ENCODE data around the gene MAP3K15.

The MAP3K15 gene, protein sequence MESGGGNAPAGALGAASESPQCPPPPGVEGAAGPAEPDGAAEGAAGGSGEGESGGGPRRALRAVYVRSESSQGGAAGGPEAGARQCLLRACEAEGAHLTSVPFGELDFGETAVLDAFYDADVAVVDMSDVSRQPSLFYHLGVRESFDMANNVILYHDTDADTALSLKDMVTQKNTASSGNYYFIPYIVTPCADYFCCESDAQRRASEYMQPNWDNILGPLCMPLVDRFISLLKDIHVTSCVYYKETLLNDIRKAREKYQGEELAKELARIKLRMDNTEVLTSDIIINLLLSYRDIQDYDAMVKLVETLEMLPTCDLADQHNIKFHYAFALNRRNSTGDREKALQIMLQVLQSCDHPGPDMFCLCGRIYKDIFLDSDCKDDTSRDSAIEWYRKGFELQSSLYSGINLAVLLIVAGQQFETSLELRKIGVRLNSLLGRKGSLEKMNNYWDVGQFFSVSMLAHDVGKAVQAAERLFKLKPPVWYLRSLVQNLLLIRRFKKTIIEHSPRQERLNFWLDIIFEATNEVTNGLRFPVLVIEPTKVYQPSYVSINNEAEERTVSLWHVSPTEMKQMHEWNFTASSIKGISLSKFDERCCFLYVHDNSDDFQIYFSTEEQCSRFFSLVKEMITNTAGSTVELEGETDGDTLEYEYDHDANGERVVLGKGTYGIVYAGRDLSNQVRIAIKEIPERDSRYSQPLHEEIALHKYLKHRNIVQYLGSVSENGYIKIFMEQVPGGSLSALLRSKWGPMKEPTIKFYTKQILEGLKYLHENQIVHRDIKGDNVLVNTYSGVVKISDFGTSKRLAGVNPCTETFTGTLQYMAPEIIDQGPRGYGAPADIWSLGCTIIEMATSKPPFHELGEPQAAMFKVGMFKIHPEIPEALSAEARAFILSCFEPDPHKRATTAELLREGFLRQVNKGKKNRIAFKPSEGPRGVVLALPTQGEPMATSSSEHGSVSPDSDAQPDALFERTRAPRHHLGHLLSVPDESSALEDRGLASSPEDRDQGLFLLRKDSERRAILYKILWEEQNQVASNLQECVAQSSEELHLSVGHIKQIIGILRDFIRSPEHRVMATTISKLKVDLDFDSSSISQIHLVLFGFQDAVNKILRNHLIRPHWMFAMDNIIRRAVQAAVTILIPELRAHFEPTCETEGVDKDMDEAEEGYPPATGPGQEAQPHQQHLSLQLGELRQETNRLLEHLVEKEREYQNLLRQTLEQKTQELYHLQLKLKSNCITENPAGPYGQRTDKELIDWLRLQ (N-terminal part only)

DNA sequence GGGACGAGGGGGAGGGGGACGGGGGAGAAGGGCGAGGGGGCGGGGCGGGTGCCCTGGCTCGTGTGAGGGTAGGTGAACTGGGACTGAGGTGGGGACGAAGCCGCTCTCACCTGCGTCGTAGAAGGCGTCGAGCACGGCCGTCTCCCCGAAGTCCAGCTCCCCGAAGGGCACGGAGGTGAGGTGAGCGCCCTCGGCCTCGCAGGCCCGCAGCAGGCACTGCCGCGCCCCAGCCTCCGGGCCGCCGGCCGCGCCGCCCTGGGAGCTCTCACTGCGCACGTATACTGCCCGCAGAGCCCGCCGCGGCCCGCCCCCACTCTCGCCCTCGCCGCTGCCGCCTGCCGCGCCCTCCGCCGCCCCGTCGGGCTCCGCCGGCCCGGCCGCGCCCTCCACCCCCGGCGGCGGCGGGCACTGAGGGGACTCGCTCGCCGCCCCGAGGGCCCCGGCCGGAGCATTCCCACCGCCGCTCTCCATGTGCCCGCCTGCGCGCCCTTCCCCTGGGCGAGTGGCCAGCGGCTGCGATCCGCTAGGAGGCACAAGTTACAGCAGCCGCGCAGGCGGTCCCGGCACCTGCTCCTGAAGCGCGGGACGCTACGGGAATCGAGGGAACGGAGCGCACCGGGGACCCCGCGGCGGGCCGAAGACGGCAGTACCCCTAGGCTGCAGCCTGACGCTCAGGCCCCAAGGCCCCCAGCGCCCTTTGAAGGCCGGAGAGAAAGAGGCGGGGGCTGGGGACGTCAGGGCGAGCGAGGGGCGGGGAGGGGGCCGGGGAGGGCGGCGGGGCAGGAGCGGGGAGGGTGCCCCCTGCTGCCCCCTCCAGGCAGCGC lies at the start of gene MAP3K15:
MAP3K15 (minus strand) TSS at position 718 of the 824 bp plus-strand sequence; CDS start at position 471, 247 bp downstream.
- no peak for DNase-seq (ENCODE audit: low spot score)

DNA sequence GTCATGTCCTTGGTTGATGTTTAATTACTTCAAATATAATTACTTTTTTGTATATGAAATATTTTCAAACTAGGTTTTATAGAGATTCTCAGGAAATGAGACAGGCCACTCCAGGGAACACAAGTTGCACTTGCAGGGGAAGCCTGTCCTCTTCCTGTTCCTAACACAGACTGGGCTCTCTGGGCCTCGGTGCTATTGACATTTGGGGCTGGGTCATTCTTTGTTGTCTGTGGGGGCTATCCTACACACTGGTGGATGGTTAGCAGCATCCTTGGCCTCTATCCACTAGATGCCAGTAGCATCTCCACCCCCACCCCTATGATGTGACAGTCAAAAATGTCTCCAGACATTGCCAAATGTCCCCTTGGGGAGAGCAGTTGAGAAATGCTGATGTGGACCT lies 49.3 kb upstream of the MAP3K15 start:
- DNase-seq (ENCODE audit: low spot score) = no peak

DNA sequence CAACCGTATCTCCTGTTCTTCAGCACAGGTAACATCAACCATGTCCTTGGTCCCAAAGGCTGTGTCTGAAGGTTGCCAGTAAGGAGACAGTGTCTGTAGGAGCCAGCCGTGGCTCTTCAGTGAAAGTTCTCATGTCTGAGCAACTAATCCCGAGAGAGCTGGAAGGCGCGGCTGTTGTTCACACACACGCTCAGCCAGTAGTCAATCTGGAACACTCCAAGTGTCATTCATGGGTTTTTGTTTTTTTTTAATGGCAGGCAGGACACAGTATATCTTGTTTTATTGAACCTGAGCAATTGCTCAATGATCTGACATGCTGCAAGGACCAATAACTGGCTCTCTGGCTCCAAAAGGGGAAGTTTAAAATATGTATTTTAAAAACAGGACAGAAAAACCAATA lies 48.4 kb upstream of the MAP3K15 start:
- DNase-seq (ENCODE audit: low spot score) = no peak

DNA sequence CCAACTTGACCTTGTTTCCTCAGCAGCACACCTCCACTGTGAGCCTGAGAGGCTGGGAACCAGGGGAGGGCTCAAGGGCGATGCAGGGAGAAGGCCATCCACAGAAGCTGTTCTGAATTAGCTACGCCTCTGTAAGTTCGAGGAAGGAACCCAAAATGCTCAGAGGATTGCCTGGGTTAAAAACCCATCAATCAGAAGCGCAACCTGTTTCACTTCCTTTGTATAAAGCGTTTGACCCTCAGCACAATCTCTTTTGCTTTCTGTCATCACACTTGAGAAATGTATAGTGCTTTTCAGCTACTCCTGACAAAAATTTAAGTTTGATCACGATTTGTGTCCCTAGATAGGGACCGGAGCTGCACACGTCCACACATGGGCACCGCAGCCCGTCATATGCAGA lies 48.0 kb upstream of the MAP3K15 start:
- DNase-seq (ENCODE audit: low spot score) = no peak

DNA sequence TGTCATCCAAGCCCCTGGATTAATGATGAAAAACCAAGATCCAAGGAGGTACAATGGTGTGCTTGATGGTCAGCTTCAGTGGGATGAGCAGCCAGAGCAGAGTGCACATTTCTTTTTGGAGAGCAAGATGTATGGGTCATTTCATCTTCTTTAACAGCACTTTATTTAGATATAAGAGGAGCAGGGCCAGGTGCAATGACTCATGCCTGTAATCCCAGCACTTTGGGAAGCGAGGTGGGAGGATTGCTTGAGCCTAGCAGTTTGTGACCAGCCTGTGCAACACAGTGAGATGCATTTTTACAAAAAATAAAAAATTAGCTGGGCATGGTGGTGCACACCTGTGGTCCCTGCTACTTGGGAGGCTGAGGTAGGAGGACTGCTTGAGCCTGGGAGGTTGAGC lies 45.3 kb upstream of the MAP3K15 start:
- DNase-seq (ENCODE audit: low spot score) = no peak

DNA sequence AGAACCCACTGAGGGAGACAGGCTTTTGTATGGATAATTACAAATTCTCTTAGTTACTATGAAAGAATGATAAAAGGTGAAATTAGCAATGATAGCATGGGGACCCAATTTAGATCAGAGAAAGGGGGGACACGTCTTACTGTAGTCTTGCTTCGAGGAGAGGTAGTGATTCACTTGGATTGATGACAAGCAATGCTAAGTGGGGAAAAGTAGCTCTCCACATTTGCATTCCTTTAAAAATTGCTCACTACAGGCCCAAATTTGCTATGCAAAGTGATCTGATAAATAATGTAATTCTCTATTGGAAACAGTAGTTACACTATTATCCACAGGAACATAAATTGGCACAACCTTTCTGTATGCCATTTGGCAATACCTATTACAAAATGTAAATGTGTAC lies 42.5 kb upstream of the MAP3K15 start:
- DNase-seq (ENCODE audit: low spot score) = no peak

DNA sequence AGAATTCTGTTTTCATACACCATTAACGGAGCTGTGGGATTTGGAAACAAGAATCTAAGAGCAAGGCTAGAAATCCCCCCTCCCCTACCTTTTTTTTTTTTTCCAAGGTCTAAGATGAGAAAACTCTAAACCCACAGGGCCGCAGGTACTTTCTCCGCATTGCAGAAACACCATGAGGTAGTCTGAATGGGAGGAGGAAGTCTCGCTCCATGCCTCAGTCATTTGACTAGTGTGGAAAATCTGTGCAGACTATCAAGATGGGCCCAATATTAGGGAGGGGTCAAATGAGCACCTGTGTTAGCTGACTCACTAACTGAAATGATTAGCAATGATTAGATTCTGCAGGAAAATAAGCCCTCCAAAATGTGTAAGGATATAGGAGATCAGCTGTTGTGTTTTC lies 40.9 kb upstream of the MAP3K15 start:
- no peak for DNase-seq (ENCODE audit: low spot score)

DNA sequence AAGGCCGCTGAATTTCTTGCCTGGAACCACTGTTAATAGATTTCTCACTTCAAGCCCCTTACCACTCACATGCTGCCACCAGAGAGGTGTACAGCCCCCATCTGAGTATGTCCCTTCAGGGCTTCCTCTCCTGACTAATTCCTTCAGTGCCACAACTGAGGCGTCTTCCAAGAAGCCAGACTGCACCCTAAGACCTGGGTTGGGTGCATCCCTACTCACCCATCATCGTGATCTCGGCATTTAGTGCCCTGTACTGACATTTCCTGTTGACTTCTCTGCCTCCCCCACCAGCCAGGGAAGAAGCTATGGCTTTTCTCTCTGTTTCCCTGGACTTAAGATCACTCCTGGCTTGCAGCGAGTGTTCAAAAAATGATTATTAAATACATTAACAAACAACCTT lies 40.4 kb upstream of the MAP3K15 start:
- DNase-seq (ENCODE audit: low spot score) = no peak

DNA sequence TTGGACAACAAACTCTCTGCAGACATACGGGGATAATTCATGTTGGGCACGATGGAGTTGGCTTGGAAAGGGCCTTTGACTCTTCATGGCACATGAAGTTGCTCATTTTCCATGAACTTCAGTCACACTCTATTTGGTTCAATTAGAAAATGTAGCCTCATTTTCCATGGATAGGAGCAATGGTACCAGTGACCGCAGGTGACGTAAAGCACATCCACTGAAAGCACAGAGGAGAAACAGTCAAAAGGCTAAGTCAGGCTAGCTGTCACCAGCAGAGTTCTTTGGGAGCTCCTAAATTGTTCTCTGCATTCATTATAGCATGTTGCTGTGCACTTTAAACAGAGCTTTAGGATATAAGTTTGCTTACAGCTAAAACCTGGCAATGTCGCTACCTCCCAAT lies 39.9 kb upstream of the MAP3K15 start:
- DNase-seq (ENCODE audit: low spot score) = no peak

DNA sequence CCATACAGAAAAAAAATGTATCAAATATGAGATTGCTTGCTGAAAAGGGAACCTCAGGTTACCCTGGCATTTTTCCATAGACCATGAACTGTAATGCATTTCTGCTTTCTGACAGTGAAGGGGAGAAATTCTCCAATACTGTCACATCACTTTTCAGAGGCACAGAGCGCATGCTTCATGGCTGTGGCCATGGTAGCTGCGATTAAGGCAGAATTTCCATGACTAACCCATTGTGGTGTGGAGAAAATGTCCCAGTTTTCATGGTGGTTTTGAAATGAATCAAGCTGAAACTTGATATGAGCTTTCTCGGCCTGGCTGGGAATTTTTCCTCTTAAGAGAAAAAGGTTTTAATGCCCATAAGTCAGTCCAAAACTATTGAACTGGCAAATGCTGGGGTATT lies 39.5 kb upstream of the MAP3K15 start:
- no peak for DNase-seq (ENCODE audit: low spot score)

DNA sequence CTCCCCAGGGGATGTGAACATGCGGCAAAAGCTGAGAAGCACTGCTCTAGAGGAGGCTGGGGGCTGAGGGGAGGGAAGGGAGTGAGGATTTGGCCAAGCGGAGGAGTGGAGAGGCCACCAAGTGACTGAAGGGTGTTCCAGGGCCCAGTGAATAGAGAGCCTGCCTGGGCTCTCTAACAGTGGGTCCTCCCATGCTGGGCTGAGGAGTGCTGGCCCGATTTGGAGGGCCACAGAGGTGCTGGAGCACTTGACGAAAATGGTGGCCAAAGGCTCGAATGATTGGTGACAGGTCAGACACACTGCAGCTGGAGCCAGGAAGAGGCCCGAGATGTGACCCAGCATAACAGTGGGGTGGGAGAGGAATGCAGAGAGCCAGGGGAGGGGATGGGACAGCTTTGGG lies 37.5 kb upstream of the MAP3K15 start:
- no peak for DNase-seq (ENCODE audit: low spot score)

DNA sequence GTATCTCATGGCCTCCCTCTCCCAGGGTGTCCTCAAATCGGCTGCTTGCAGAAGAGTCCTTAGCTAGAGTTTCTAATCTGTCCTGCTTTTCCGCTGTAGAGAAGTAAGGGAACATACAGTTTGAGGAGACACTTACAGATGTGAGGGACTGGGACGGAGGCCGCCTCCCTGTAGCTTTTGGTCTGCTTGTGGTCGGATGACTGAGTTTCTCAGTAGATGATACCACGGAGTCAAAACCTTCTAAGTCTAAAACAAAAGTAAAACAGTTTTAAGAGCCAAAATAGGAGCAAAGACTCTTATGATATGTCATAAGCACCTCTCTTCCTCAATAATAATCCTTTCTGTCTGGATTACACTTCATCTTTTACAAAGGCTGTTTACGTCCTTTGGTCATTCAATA lies 34.5 kb upstream of the MAP3K15 start:
- no peak for DNase-seq (ENCODE audit: low spot score)

DNA sequence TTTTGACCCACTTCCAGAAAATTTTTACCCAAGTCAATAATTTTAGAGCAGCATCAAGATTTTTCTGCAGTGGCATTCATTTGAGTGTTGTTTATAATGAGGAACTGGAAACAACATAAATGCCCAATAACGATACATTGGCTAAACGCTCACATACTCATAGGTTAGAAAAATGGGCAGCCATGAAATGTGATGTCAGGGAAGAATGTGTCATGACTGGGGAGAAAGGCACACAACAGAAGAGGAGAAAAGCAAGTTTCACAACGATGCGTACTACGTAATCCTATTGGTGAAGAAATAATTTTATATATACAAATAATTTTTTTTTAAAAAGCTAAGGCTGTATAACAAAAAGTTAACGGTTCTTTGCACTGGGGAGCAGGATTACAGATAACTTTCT lies 33.6 kb upstream of the MAP3K15 start:
- no peak for DNase-seq (ENCODE audit: low spot score)

DNA sequence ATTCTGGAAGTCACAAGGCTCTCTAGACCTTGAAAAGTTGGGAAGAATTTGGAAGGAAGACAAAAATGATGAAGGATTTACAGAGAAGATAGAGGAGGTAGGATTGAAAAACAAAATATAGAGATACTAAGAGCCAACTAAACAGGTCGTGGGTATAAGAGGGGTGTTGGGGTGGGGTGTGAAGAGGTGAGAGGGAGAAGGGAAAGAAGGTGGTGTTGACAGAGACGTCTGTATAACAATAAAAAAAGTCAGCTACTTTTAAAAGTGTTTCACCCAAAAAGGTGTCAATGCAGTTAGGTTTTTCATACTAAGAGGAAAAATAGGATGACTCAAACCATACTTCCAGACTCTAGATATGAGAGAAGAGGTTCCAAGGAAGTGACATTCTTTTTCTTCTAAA lies 33.0 kb upstream of the MAP3K15 start:
- DNase-seq (ENCODE audit: low spot score) = no peak

DNA sequence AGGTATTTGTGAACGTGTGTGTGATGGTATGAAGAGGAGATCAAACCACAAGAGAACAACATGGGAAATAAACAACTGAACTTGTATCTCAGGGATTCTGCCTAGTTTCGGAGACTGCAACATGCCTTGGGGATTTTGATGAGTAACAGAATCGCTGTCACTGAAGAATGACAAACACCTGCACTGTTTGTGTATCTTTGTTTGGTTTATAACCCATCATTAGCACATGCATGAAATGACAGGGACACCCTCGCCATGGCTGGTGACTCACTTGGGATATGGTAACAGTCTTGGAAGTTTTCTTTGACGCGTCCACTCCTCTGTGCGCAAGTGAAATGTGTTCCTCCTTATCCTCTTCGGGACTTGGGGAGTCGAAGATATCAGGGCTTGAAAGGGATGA lies 30.3 kb upstream of the MAP3K15 start:
- no peak for DNase-seq (ENCODE audit: low spot score)

DNA sequence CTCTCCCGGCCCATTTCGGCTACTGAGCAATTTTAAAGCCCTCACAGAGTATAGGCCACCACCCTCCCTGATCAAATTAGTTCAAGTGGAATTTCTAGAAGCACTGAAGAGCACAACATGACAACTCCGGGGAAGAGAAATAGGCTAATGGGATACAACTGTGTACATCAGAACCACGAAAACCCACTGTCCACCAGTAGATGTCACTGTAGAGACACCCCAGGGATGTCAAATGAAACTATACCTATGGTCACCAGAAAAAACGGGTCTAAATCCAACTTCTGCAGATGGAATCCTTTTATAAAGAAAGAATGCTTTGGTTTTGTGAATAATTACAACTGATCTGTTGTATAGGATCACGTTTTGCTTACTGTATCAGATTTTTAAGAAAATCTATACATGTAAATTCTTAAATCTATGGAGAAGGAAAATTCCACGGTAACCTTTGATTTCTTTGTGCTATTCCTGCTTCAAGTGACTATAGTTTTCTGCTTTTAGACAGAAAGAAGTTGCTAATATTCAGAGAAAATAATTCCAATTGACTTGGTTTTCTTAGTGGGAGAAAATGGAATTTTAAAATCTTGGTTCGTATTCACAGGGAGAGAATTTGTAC lies 29.5 kb upstream of the MAP3K15 start:
- peak; percentile 41 for DNase-seq (ENCODE audit: low spot score)

DNA sequence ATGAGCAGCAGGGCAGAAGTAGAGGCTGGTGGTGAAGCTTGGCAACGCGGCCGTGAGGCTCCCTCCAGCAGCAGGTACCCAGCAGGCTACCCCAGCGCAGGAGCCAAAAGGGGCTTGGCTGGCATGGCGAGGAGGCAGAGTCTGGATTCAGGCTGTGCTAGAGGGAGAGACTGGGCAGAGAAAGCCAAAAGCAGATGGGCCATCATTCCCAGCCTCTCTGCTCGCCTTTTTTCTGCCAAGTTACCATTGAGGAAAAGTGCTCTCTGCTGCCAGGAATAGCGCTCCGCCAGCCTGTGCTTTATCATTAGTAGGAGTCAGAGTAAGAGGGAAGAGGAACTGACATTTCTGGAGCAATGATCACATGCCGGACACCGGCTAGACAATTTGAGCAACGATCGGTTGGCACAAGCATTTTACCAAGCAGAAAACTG lies 28.7 kb upstream of the MAP3K15 start:
- DNase-seq (ENCODE audit: low spot score) = peak; percentile 17

DNA sequence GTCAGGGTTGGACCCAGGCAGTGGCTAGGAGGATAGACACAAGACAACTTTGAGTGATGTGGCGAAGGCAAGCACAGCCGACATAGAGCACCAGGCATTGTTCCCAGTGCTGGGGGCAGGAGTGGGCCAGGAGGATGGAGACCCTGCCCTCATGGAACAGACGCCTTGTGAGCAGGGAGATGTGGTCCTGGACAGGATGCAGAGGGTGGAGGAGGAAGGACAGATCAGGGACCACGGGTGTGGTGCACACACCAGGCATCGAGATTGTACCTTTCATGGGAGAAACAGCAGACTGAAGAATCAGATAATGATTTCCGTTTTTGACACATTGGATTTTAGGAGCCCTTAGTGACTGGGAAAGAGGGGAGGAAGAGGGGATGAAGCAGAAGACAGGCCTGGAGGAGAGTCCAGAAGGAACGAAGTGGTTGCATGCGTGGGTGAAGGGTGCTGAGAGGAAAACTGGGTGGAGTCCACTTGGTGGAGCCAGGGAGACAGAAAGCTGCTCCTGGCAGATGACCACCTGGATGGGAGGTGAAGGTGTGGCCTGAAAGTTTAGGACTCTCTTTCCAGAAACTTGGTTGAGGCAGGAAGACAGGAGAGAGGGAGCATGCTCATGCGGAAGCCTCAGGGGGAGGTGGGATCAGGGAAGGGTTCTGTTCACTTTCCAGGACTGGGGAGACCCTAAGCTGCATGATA lies 27.9 kb upstream of the MAP3K15 start:
- no peak for DNase-seq (ENCODE audit: low spot score)

DNA sequence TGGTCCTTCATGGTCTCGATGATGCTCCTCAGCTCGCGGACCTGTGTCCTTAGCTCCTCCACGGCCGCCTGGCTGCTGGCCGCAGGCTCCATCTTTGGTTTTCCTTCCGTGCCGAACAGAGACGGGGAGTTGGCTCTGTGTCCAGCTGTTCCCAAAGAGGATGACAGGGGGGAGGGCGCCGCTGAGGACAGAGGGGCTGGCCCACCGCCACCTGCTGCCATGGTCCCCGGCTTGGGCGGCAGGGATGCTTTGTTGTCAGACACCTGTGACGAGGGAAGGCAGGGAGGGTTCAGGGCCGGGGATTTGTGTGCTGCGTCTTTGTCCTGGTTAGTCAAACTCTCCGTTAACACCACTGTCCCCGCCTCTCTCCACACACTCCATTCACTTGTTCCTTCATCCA lies 26.6 kb upstream of the MAP3K15 start:
- no peak for DNase-seq (ENCODE audit: low spot score)

DNA sequence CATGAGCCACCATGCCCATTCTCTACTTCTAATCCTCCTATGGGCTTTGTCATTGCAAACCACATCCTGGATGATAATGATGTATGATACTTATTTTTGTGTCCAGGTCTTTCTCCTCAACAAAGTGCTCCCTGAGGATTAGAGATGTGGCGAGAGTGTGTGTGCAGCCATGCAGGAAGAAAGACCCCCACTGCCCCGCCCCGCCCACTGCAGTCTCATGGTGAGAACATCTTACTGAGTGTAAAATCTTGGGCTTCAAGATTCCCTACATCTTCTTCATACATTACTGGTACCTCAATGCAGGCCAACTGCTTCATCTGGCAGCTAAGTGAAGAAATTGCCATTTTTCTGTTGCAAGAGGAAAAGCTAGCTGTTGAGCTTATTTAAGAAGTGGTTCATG lies 25.9 kb upstream of the MAP3K15 start:
- DNase-seq (ENCODE audit: low spot score) = no peak

DNA sequence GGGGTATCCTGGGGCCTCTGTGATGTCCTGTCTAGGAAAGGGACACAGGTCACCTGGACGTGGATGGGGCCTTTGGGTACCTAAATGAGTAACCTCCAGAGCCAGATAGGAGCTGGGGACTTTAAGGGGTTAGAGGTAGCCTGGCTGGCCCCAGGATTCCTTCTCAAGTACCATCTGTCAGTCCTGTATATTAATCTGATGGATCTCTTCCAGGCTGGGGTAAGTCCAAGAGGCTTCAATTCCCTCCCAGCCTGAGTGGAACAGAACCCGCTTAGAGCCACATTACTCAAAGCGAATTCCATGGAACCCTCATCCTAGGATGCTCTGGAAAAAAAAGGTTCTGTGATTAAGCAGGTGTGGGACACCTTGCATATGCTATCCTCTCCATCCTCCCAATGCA lies 24.8 kb upstream of the MAP3K15 start:
- DNase-seq (ENCODE audit: low spot score) = no peak

Data from globus pallidus (tissue), 1 donor.